ENCODE measurements around the gene CPVL.

DNA sequence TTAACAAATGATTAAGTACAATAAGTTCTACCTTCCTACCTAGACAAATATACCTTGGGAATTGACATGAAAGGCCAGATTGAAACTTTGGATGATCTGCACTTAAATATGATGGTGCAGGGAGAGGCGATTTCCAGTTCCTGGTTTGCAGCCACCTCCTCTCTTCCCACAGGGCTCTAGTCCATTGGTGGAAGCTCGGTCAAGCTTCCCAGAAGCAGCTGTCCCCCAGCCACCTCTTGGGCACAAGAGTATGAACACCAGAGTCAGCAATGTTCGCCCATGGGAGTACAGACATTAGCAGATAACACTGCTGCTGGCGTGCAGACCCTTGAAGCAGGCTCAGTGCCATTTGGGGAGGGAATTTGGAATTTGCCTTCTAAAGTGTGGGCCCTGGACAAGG, 1.5 kb upstream of the CPVL start:
- TF ChIP-seq POLR2AphosphoS5 (IDR thresholded peaks at IDR 0.05; ENCODE audit: low read depth, low read length), result no peak
- TF ChIP-seq POLR2A (IDR thresholded peaks at IDR 0.05; ENCODE audit: low read depth, low read length), result no peak

All from GM12892 (cell line).